GM12891 (cell line): ENCODE data around the gene ZNF512.

Source experiments
- POLR2A ChIP-seq: IDR thresholded peaks from 2 replicates; pipeline ENCODE4 v1.6.1; 2011; ENCODE audit warnings: low read depth, low read length, control low read depth
- POLR2AphosphoS5 ChIP-seq: IDR thresholded peaks from 2 replicates; pipeline ENCODE4 v1.6.1; 2011; ENCODE audit warnings: low read depth, low read length, control low read depth
- POU2F2 ChIP-seq: IDR thresholded peaks from 2 replicates; pipeline ENCODE4 v1.6.1; 2011; ENCODE audit warnings: low read depth, mild to moderate bottlenecking, control low read depth, low read length, moderate library complexity
- SPI1 ChIP-seq: IDR thresholded peaks from 2 replicates; pipeline ENCODE4 v1.6.1; 2011; ENCODE audit warnings: low read depth, low read length, control low read depth
- TAF1 ChIP-seq: IDR thresholded peaks from 2 replicates; pipeline ENCODE4 v1.6.1; 2011; ENCODE audit warnings: low read depth, low read length, control low read depth

GRCh38 chr2:27638709-27639108, 55.9 kb downstream of the ZNF512 start:
- no peak for TF ChIP-seq POLR2A
- no peak for TF ChIP-seq TAF1
- no peak for TF ChIP-seq POLR2AphosphoS5
- no peak for TF ChIP-seq SPI1
- no peak for TF ChIP-seq POU2F2
